ENCODE measurements around the gene LYRM7.

DNA sequence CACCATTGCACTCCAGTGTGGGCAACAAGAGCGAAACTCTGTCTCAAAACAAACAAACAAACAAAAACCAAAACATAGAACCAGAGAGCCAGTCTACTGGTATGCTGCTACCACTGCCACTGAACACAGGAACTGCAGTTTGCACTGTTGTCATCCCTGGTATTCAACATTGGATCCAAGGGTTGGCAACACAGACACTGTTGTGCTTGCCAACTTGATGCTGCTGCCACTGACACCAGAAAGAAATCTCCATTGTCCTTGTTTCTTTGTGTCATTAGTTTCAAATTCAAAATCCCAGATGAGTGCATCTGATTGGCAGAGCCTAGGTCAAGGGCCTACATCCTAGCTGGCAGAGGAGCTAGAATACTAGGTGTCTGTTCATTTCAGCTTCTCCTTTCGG lies 21.9 kb upstream of the LYRM7 start:
- TF ChIP-seq EZH2 (IDR thresholded peaks at IDR 0.05; ENCODE audit: insufficient read depth, poor library complexity, severe bottlenecking): no peak
- TF ChIP-seq EZH2phosphoT487 (IDR thresholded peaks at IDR 0.05; ENCODE audit: insufficient read depth, low read depth): no peak

Data from GM23248 (cell line).